K562 (cell line): Measurements from ENCODE around the gene MCM7. TPM values are rescaled to one million over a fixed set of nuclear protein-coding genes. Genes with fewer than 3 reads are reported as not detected.

Experiments used
- ADNP ChIP-seq: fragments of 200-800 bp; sonication (Bioruptor generic); IDR thresholded peaks from 2 replicates; pipeline ENCODE4 v1.6.1; 2016; ENCODE audit warnings: missing genetic modification characterization, missing compliant biosample characterization
- BDP1 ChIP-seq: IDR thresholded peaks from 3 replicates; pipeline ENCODE4 v1.6.1; 2011; ENCODE audit not compliant: insufficient read length, insufficient read depth
- BRCA1 ChIP-seq, 2 experiments: fragments of 450-650 bp in 1 of 2; sonication (generic) in 1 of 2; formaldehyde crosslinking in 1 of 2; IDR thresholded peaks; 2 replicates each; pipeline versions ENCODE4 v1.5.0 to v1.6.1; 2017 to 2020; ENCODE audit warnings: mild to moderate bottlenecking in 1 of 2, missing genetic modification reagents in 1 of 2
- CBFB ChIP-seq: sonication (generic); formaldehyde crosslinking; IDR thresholded peaks from 2 replicates; pipeline ENCODE4 v1.4.0; 2020; ENCODE audit warnings: mild to moderate bottlenecking, missing genetic modification reagents
- FOSL1 ChIP-seq: fragments of 200-800 bp; sonication (Bioruptor generic); conservative IDR thresholded peaks from 2 replicates; pipeline ENCODE4 v1.6.1; 2016; ENCODE audit warnings: missing genetic modification characterization, missing compliant biosample characterization
- GTF2A2 ChIP-seq: IDR thresholded peaks from 2 replicates; pipeline ENCODE4 v1.6.1; 2016; ENCODE audit warnings: mild to moderate bottlenecking, missing genetic modification characterization, missing compliant biosample characterization
- JUN ChIP-seq, 2 experiments: sonication (generic) in 1 of 2; formaldehyde crosslinking in 1 of 2; IDR thresholded peaks; 2 replicates each; pipeline versions ENCODE4 v1.6.1 to v1.8.0; 2012 to 2022; ENCODE audit warnings: borderline replicate concordance in 2 of 2, mild to moderate bottlenecking in 2 of 2, improper control_type of control experiment in 1 of 2, low read depth in 1 of 2, low read length in 1 of 2, missing genetic modification reagents in 1 of 2
- KLF16 ChIP-seq: IDR thresholded peaks from 2 replicates; pipeline ENCODE4 v1.6.1; 2016; ENCODE audit warnings: antibody characterized with exemption
- MCM7 ChIP-seq, 2 experiments: fragments of 450-650 bp; IDR thresholded peaks; 2 replicates each; pipeline ENCODE4 v1.6.1; 2016 to 2018
- MNT ChIP-seq, 2 experiments: fragments of 450-650 bp; conservative IDR thresholded peaks; 2 replicates each; pipeline ENCODE4 v1.6.1; 2017; ENCODE audit warnings: mild to moderate bottlenecking in 2 of 2, moderate library complexity in 2 of 2
- NCOA4 ChIP-seq: fragments of 450-650 bp; IDR thresholded peaks from 2 replicates; pipeline ENCODE4 v1.6.1; 2018; ENCODE audit warnings: mild to moderate bottlenecking; ENCODE audit not compliant: partially characterized antibody
- NEUROD1 ChIP-seq: fragments of 150-350 bp; IDR thresholded peaks from 2 replicates; pipeline ENCODE4 v1.6.1; 2014; ENCODE audit warnings: borderline replicate concordance, low read length, low read depth; ENCODE audit not compliant: partially characterized antibody
- SMAD4 ChIP-seq: fragments of 250-450 bp; sonication (Bioruptor Pico); conservative IDR thresholded peaks from 2 replicates; pipeline ENCODE4 v1.8.0; 2021; ENCODE audit warnings: inconsistent platforms, mild to moderate bottlenecking, moderate library complexity
- SRF ChIP-seq, 2 experiments: fragments of 250-450, 450-650 bp in 1 of 2; sonication (Bioruptor Pico) in 1 of 2; sonication (generic) in 1 of 2; formaldehyde crosslinking; IDR thresholded peaks; 2 replicates each; pipeline versions ENCODE4 v1.5.0 to v1.5.1; 2020 to 2022; ENCODE audit warnings: mild to moderate bottlenecking in 1 of 2, missing genetic modification reagents in 1 of 2
- SRSF1 ChIP-seq: fragments of 200-400 bp; formaldehyde crosslinking; IDR thresholded peaks from 2 replicates; pipeline ENCODE4 v1.6.1; 2017; ENCODE audit warnings: mild to moderate bottlenecking, low read depth, low read length, moderate library complexity
- TEAD4 ChIP-seq, 2 experiments: sonication (generic) in 1 of 2; formaldehyde crosslinking in 1 of 2; IDR thresholded peaks; 2 replicates each; pipeline versions ENCODE4 v1.6.1 to v1.8.0; 2012 to 2022; ENCODE audit warnings: borderline replicate concordance in 1 of 2, inconsistent platforms in 1 of 2, low read length in 1 of 2, mild to moderate bottlenecking in 1 of 2, missing genetic modification reagents in 1 of 2
- ZKSCAN3 ChIP-seq: fragments of 250-450 bp; sonication (Bioruptor Pico); IDR thresholded peaks from 2 replicates; pipeline ENCODE4 v1.4.0; 2020
- polyA plus RNA-seq, 8 experiments: library from polyadenylated mRNA; depleted of rRNA in 4 of 8; stranded (reverse) in 5 of 8; unstranded in 3 of 8; fragments of >200 nt; fragmentation: Nextera tagmentation in 2 of 8; fragmentation: Illumina TruSeq in 1 of 8; extraction: Ambion mirVana in 2 of 8; extraction: Trizol in 1 of 8; gene quantifications; 2 replicates each; pipeline versions ENCODE4 v1.2.1 to v1.2.3, GENCODE V29; 2011 to 2014; ENCODE audit warnings: inconsistent platforms in 1 of 8, missing spikeins in 1 of 8
- total RNA-seq, 7 experiments: library from RNA; depleted of rRNA in 6 of 7; stranded (reverse); fragments of >200 nt in 6 of 7; fragmentation: Illumina TruSeq in 2 of 7; extraction: Trizol in 2 of 7; gene quantifications; 2 replicates each; pipeline versions ENCODE4 v1.2.1 to v1.2.3, GENCODE V29; 2011 to 2021; ENCODE audit warnings: low replicate concordance in 1 of 7
- TF ChIP-seq, protein P1 (sequence below), 2 experiments: IDR thresholded peaks in 1 of 2; conservative IDR thresholded peaks in 1 of 2; 2 replicates each; pipeline ENCODE4 v1.6.1; 2016; ENCODE audit warnings: low read depth in 2 of 2, mild to moderate bottlenecking in 1 of 2, missing compliant biosample characterization in 1 of 2, missing genetic modification characterization in 1 of 2, moderate library complexity in 1 of 2
- TF ChIP-seq, protein P2 (sequence below): fragments of 250-450 bp; sonication (Bioruptor Pico); IDR thresholded peaks from 2 replicates; pipeline ENCODE4 v1.5.0; 2021; ENCODE audit warnings: mild to moderate bottlenecking, moderate library complexity

Gene MCM7
- total and polyA plus RNA-seq, 9 of the 15 experiments (the other 6 are each of a cell fraction or from before 2014, with no cell fraction given), result 329 to 856 (median 437) TPM

DNA sequence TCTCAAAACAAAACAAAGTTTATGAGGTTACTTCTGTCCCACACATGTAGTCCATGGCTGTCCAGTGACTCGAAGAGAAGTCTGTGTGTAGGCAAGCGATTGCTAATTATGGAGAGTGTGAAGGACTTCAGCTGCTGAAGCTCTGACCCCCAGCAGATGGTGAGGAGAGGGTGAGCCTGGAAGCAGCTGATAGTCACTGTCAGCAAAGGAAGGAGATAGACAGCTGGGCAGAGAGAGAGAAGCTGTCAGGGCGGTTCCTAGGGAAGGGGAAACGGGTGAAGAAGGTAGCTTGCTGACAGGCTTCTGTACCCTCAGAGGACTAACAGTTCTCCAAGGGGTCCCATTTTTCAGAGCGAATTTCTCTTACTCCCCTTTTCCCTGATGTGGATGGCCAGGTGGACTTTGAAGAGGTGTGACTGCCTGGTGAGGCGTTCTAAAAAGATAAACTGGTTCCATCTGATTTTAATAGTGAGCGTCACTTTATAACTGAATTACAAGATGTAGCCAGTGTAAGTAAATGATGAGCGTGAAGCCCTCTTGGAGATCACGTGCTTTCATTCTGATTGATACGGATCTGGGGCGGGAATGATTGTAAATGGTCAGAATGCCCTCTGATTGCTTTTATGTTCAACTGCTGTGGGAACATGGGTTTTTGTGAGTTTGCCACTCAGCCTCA lies 39.5 kb downstream of the MCM7 start (continued):
- TF ChIP-seq, protein P1, sequence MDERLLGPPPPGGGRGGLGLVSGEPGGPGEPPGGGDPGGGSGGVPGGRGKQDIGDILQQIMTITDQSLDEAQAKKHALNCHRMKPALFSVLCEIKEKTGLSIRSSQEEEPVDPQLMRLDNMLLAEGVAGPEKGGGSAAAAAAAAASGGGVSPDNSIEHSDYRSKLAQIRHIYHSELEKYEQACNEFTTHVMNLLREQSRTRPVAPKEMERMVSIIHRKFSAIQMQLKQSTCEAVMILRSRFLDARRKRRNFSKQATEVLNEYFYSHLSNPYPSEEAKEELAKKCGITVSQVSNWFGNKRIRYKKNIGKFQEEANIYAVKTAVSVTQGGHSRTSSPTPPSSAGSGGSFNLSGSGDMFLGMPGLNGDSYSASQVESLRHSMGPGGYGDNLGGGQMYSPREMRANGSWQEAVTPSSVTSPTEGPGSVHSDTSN (CRISPR knock-in tag; IDR thresholded peaks at IDR 0.05; ENCODE audit: low read depth), result no peak
- TF ChIP-seq, protein P1 (tag; conservative IDR thresholded peaks at IDR 0.05; ENCODE audit: low read depth), result no peak
- TF ChIP-seq SRSF1 (no peak), NCOA4 (no peak), SRF (CRISPR knock-in tag; IDR thresholded peaks at IDR 0.05) (peak in 1 of 2 experiments; percentile 11; a peak in 1 of 4 replicates), TEAD4 (IDR thresholded peaks at IDR 0.05; ENCODE audit: low read length) (peak; percentile 91), TEAD4 (CRISPR knock-in tag; IDR thresholded peaks at IDR 0.05; ENCODE audit: borderline replicate concordance) (no peak), FOSL1 (no peak), SMAD4 (CRISPR knock-in tag) (0 out of 2 replicates have a peak, but pooled peaks have one; percentile 33), KLF16 (0 out of 2 replicates have a peak, but pooled peaks have one; percentile 33), MCM7 (IDR thresholded peaks at IDR 0.05) (no peak), JUN (IDR thresholded peaks at IDR 0.05; ENCODE audit: borderline replicate concordance, low read depth, low read length) (no peak), JUN (CRISPR knock-in tag; IDR thresholded peaks at IDR 0.05; ENCODE audit: borderline replicate concordance) (no peak), CBFB (CRISPR knock-in tag) (no peak), ZKSCAN3 (no peak), BDP1 (no peak), GTF2A2 (tag) (no peak), BRCA1 (IDR thresholded peaks at IDR 0.05) (no peak), BRCA1 (CRISPR knock-in tag; IDR thresholded peaks at IDR 0.05) (no peak), ADNP (tag) (no peak), NEUROD1 (no peak), MNT (conservative IDR thresholded peaks at IDR 0.05) (0 out of 4 replicates have a peak, but pooled peaks of 1 of the 2 experiments have one; percentile 33)
- TF ChIP-seq, protein P2, sequence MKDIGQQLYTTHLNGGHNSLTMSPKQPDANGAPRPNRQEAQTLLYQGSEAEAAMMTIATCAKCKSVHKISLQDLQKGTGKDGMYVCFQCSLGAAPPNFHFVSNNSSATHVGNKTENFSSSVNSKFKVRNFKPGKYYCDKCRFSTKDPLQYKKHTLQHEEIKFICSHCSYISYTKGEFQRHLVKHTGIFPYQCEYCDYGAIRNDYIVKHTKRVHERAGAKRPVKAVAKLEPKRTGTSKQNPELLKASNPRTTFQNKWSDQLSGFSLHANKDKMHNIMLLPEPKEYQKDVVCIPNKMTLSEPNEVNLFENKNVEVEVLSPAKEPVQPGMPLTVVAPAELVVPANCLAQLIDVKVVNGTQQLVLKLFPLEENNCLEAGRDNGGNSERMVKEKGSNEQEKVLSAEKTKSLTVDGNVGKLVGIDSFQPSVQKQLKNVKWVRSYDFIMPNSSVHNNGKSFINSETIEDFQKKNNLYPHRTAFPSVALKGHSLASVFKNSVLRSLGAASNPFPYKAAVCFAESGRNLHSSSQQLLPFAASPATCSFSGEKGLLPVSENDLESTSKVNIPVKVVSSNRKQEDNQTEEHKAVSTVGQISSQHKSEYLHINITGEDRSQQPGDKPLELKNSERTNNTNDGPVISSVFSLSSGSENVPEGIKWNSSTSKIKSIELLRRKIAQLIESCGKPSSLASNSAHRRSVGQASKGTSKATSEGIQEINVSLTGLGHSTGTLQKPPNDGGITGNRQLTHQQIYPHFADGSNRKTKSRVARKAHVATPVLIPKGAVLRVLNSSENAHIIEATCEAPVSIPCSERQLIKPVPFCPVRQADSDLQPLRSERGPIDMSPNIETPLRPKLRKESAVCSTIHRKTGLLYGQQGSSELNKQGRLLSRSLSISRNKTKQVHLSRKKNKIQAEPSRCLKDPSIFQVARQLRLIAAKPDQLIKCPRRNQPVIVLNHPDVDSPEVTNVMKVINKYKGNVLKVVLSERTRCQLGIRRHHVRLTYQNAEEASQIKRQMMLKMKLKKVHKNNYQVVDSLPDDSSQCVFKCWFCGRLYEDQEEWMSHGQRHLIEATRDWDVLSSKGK (CRISPR knock-in tag), result no peak
